GM12873 (cell line): Measurements from ENCODE around the gene DGKD.

ENCODE experiments used
- CTCF ChIP-seq: IDR thresholded peaks from 2 replicates; pipeline ENCODE4 v1.5.1; 2012; ENCODE audit warnings: low read depth, mild to moderate bottlenecking, moderate library complexity, low read length, control low read depth; ENCODE audit not compliant: insufficient read depth; ENCODE audit errors: missing control alignments

Gene DGKD

GRCh38 chr2:233319256-233319655, 35.0 kb upstream of the DGKD start:
- TF ChIP-seq CTCF = no peak

GRCh38 chr2:233320470-233320869, 33.8 kb upstream of the DGKD start:
- no peak for TF ChIP-seq CTCF

GRCh38 chr2:233321166-233321565, 33.1 kb upstream of the DGKD start:
- no peak for TF ChIP-seq CTCF

GRCh38 chr2:233323851-233324250, 30.4 kb upstream of the DGKD start:
- TF ChIP-seq CTCF = no peak

GRCh38 chr2:233325256-233325655, 29.0 kb upstream of the DGKD start:
- TF ChIP-seq CTCF = no peak

GRCh38 chr2:233325814-233326213, 28.5 kb upstream of the DGKD start:
- no peak for TF ChIP-seq CTCF

GRCh38 chr2:233326500-233326899, 27.8 kb upstream of the DGKD start:
- TF ChIP-seq CTCF = no peak
